Liver (tissue), 9 donors: Measurements from ENCODE around the gene TTC28. TPM values are rescaled to one million over a fixed set of nuclear protein-coding genes. Genes with fewer than 3 reads are reported as not detected.

Experiments
- DNase-seq: peaks from one replicate; pipeline ENCODE4 v3.0.0-alpha.2; 2017; ENCODE audit warnings: low spot score
- H3K27ac ChIP-seq, 2 donors: one replicate each; pipeline ENCODE4 v1.7.0; 2013; ENCODE audit warnings: inconsistent platforms in 2 of 2, low read length in 2 of 2, control low read depth in 1 of 2, low read depth in 1 of 2, mild to moderate bottlenecking in 1 of 2
- H3K27me3 ChIP-seq, 4 donors: one replicate each; pipeline versions ENCODE4 v1.6.1 to v1.7.0; 2013; ENCODE audit warnings: low read length in 3 of 4, inconsistent platforms in 1 of 4, mild to moderate bottlenecking in 1 of 4, moderate library complexity in 1 of 4; ENCODE audit not compliant: control insufficient read depth in 4 of 4, insufficient read depth in 4 of 4
- H3K36me3 ChIP-seq, 4 donors: one replicate each; pipeline versions ENCODE4 v1.6.1 to v1.7.0; 2013; ENCODE audit warnings: low read length in 3 of 4, mild to moderate bottlenecking in 3 of 4, low read depth in 1 of 4, moderate library complexity in 1 of 4; ENCODE audit not compliant: control insufficient read depth in 4 of 4, insufficient read depth in 3 of 4
- H3K4me1 ChIP-seq, 4 donors: one replicate each; pipeline versions ENCODE4 v1.6.1 to v1.7.0; 2013; ENCODE audit warnings: low read length in 3 of 4, mild to moderate bottlenecking in 3 of 4, moderate library complexity in 1 of 4; ENCODE audit not compliant: control insufficient read depth in 4 of 4, insufficient read depth in 4 of 4
- H3K4me3 ChIP-seq, 3 donors: one replicate each; pipeline versions ENCODE4 v1.6.1 to v1.7.0; 2013; ENCODE audit warnings: low read length in 3 of 3, control low read depth in 1 of 3, low read depth in 1 of 3, mild to moderate bottlenecking in 1 of 3
- H3K9ac ChIP-seq, 2 donors: one replicate each; pipeline ENCODE4 v1.7.0; 2013; ENCODE audit warnings: low read length in 2 of 2, mild to moderate bottlenecking in 2 of 2, moderate library complexity in 2 of 2, control low read depth in 1 of 2, low read depth in 1 of 2
- H3K9me3 ChIP-seq, 4 donors: one replicate each; pipeline versions ENCODE4 v1.6.1 to v1.7.0; 2013; ENCODE audit warnings: low read length in 3 of 4; ENCODE audit not compliant: control insufficient read depth in 4 of 4
- ATF3 ChIP-seq: IDR thresholded peaks from 2 replicates; pipeline ENCODE4 v1.6.1; 2016; ENCODE audit warnings: antibody characterized with exemption
- CTCF ChIP-seq: fragments of 150-350 bp; IDR thresholded peaks from 2 replicates; pipeline ENCODE4 v1.5.1; 2017; ENCODE audit warnings: improper control_type of control experiment, low read depth, low read length; ENCODE audit not compliant: missing input control
- EGR1 ChIP-seq, 2 donors: IDR thresholded peaks; 2 replicates each; pipeline ENCODE4 v1.6.1; 2016 to 2018; ENCODE audit warnings: antibody characterized with exemption in 2 of 2, low read depth in 2 of 2
- FOXA1 ChIP-seq: IDR thresholded peaks from 2 replicates; pipeline ENCODE4 v1.6.1; 2016; ENCODE audit warnings: antibody characterized with exemption
- FOXA2 ChIP-seq: IDR thresholded peaks from 2 replicates; pipeline ENCODE4 v1.6.1; 2016; ENCODE audit warnings: antibody characterized with exemption
- GABPA ChIP-seq, 2 donors: IDR thresholded peaks in 1 of 2; conservative IDR thresholded peaks in 1 of 2; 2 replicates each; pipeline ENCODE4 v1.6.1; 2016; ENCODE audit warnings: antibody characterized with exemption in 2 of 2, mild to moderate bottlenecking in 1 of 2, moderate library complexity in 1 of 2
- HNF4A ChIP-seq, 2 donors: conservative IDR thresholded peaks; 2 replicates each; pipeline ENCODE4 v1.6.1; 2016; ENCODE audit warnings: antibody characterized with exemption in 2 of 2, mild to moderate bottlenecking in 2 of 2
- HNF4G ChIP-seq: IDR thresholded peaks from 2 replicates; pipeline ENCODE4 v1.6.1; 2016; ENCODE audit warnings: antibody characterized with exemption
- JUND ChIP-seq, 2 donors: IDR thresholded peaks; 2 replicates each; pipeline ENCODE4 v1.6.1; 2016; ENCODE audit warnings: antibody characterized with exemption in 2 of 2
- MAX ChIP-seq: IDR thresholded peaks from 2 replicates; pipeline ENCODE4 v1.6.1; 2016; ENCODE audit warnings: antibody characterized with exemption
- NR2F2 ChIP-seq: IDR thresholded peaks from 2 replicates; pipeline ENCODE4 v1.6.1; 2016; ENCODE audit warnings: antibody characterized with exemption
- RAD21 ChIP-seq, 2 donors: IDR thresholded peaks; 2 replicates each; pipeline ENCODE4 v1.6.1; 2016; ENCODE audit warnings: antibody characterized with exemption in 2 of 2, mild to moderate bottlenecking in 2 of 2
- REST ChIP-seq: IDR thresholded peaks from 2 replicates; pipeline ENCODE4 v1.6.1; 2016; ENCODE audit warnings: antibody characterized with exemption, mild to moderate bottlenecking
- RXRA ChIP-seq, 2 donors: IDR thresholded peaks; 2 replicates each; pipeline ENCODE4 v1.6.1; 2017 to 2018; ENCODE audit warnings: antibody characterized with exemption in 2 of 2, mild to moderate bottlenecking in 1 of 2
- SP1 ChIP-seq: IDR thresholded peaks from 2 replicates; pipeline ENCODE4 v1.6.1; 2018; ENCODE audit warnings: antibody characterized with exemption, mild to moderate bottlenecking
- TAF1 ChIP-seq: conservative IDR thresholded peaks from 2 replicates; pipeline ENCODE4 v1.6.1; 2016; ENCODE audit warnings: antibody characterized with exemption, mild to moderate bottlenecking
- ZBTB33 ChIP-seq: IDR thresholded peaks from 2 replicates; pipeline ENCODE4 v1.6.1; 2016; ENCODE audit warnings: antibody characterized with exemption
- WGBS: extraction: QIAGEN DNeasy Blood & Tissue Kit; methylation state at CpG from one replicate; pipeline ENCODE4 v1.1.7; 2013; 5-methylcytosine and 5-hydroxymethylcytosine counted together
- polyA plus RNA-seq, 2 donors: library from polyadenylated mRNA; stranded (reverse) in 1 of 2; unstranded in 1 of 2; fragments of 200-250 nt in 1 of 2; fragments of >200 nt in 1 of 2; fragmentation: Nextera tagmentation in 1 of 2; extraction: Ambion mirVana in 1 of 2; gene quantifications; one replicate each; pipeline versions ENCODE4 v1.2.1 to v1.2.3, GENCODE V29; 2013 to 2015
- total RNA-seq, 2 donors: library from RNA; depleted of rRNA; stranded (reverse); fragments of >200 nt; gene quantifications; one replicate each; pipeline ENCODE4 v1.2.3, GENCODE V29; 2014
- donor health status: healthy.
- donor health status: healthy.
- donor health status: healthy.
- donor health status: healthy.
- donor health status: healthy.

The TTC28 gene
- total and polyA plus RNA-seq, 4 donors = 4.2 to 19.4 (median 5.9) TPM

- no peaks in the 10 kb centered on the region for H3K36me3 ChIP-seq
- no peaks in the 10 kb centered on the region for H3K9me3 ChIP-seq
- 91% methylated on average over 3 of the region's 3 CpGs for WGBS
- no peaks in the 10 kb centered on the region for H3K27me3 ChIP-seq
- no peak overlapping the region for H3K9ac ChIP-seq
- no peak overlapping the region for H3K27ac ChIP-seq
- no peaks in the 10 kb centered on the region for H3K4me1 ChIP-seq
- DNase-seq = no peak
- TF ChIP-seq ZBTB33 (no peak), RAD21 (IDR thresholded peaks at IDR 0.05) (no peak), HNF4G (no peak), FOXA1 (no peak), JUND (IDR thresholded peaks at IDR 0.05) (no peak), GABPA (IDR thresholded peaks at IDR 0.05 in 1 of 2, conservative IDR thresholded peaks at IDR 0.05 in 1 of 2) (no peak), MAX (no peak), EGR1 (IDR thresholded peaks at IDR 0.05; ENCODE audit: low read depth in 2 of 2) (no peak), NR2F2 (no peak), HNF4A (conservative IDR thresholded peaks at IDR 0.05) (no peak), TAF1 (no peak), CTCF (no peak), FOXA2 (no peak), ATF3 (no peak), RXRA (IDR thresholded peaks at IDR 0.05) (no peak), REST (no peak), SP1 (no peak)
- no peak overlapping the region for H3K4me3 ChIP-seq
Observed at GRCh38 chr22:28576162-28576561, 103.5 kb downstream of the TTC28 start.
